PC-9 (cell line): ENCODE data around the gene TRIM31.

ENCODE experiments used
- CTCF ChIP-seq: fragments of 200-600 bp; sonication (generic); conservative IDR thresholded peaks from 2 replicates; pipeline ENCODE4 v1.6.1; 2017; ENCODE audit warnings: mixed run types, antibody characterized with exemption, mild to moderate bottlenecking, moderate library complexity
- EZH2 ChIP-seq: fragments of 200-600 bp; sonication (generic); IDR thresholded peaks from 2 replicates; pipeline ENCODE4 v1.8.0; 2017; ENCODE audit warnings: antibody characterized with exemption, low read depth

- TF ChIP-seq CTCF: no peak
- TF ChIP-seq EZH2: no peak
Observed at GRCh38 chr6:30053682-30054081, 59.2 kb downstream of the TRIM31 start.
